NCI-H187 treated with DMSO at 0.1 percent for 48 hours (cell line): ENCODE data around the gene TRMT61A.

Experiments used
- DNase-seq: peaks from one replicate; lab custom pipeline; 2025; lab: John Stamatoyannopoulos, UW

Gene TRMT61A

GRCh38 chr14:103563226-103563620 lies 34.2 kb downstream of the TRMT61A start:
- no peak for DNase-seq

- no peak for DNase-seq
Observed at GRCh38 chr14:103563844-103564505, 35.0 kb downstream of the TRMT61A start.

- no peak for DNase-seq
Observed at GRCh38 chr14:103568952-103569351, 40.0 kb downstream of the TRMT61A start.

- DNase-seq = no peak
Observed at GRCh38 chr14:103569408-103569807, 40.4 kb downstream of the TRMT61A start.

GRCh38 chr14:103574104-103574503 lies 45.1 kb downstream of the TRMT61A start:
- no peak for DNase-seq

GRCh38 chr14:103574707-103575285 lies 45.8 kb downstream of the TRMT61A start:
- DNase-seq = no peak

- DNase-seq = no peak
Observed at GRCh38 chr14:103576371-103577024, 47.5 kb downstream of the TRMT61A start.

- no peak for DNase-seq
Observed at GRCh38 chr14:103578401-103579075, 49.5 kb downstream of the TRMT61A start.

GRCh38 chr14:103581206-103581605 lies 52.2 kb downstream of the TRMT61A start:
- no peak for DNase-seq

GRCh38 chr14:103581954-103582703 lies 53.1 kb downstream of the TRMT61A start:
- DNase-seq = no peak

GRCh38 chr14:103584326-103584915 lies 55.4 kb downstream of the TRMT61A start:
- no peak for DNase-seq
